HCT116 (cell line): ENCODE data around the gene BSN. TPM values are rescaled to one million over a fixed set of nuclear protein-coding genes. Genes with fewer than 3 reads are reported as not detected.

Experiments used
- ATAC-seq: fragments of 200-7000 bp; cut with Tn5 transposase; 2 replicates; pipeline ENCODE4 v1.9.1; 2020; ENCODE audit warnings: mild to moderate bottlenecking, moderate library complexity
- BruUV-seq: library from RNA; stranded (reverse); fragments of 400-500 nt; replicated peaks from 2 replicates; lab custom pipeline; 2021; lab: Mats Ljungman, UMichigan
- CTCF ChIA-PET: fragments of 300-600 bp; sonication (Branson Sonifier 250); formaldehyde crosslinking; loops from one replicate; lab custom pipeline; 2021; ENCODE audit warnings: antibody characterized with exemption; lab: Charles Lee
- POLR2A ChIA-PET: fragments of 300-600, 350-600 bp; sonication (Branson Sonifier 250); formaldehyde crosslinking; loops from one replicate; lab custom pipeline; 2021; ENCODE audit warnings: antibody characterized with exemption; lab: Charles Lee
- RAD21 ChIA-PET, 2 experiments: fragments of 300-600 bp; sonication (Branson Sonifier 250); formaldehyde crosslinking; loops; one replicate each; lab custom pipeline; 2023; ENCODE audit warnings: low total read pairs in 2 of 2; ENCODE audit not compliant: uncharacterized antibody in 2 of 2, unreplicated experiment in 2 of 2, low non-redundant PET in 1 of 2; lab: Charles Lee
- DNase-seq: peaks from one replicate; pipeline ENCODE4 v3.0.0-alpha.2; 2010; ENCODE audit warnings: low read depth, low spot score
- H2AFZ ChIP-seq: fragments of 200-600 bp; shearing (Covaris generic), sonication (generic); 2 replicates; pipeline ENCODE4 v1.6.1; 2017; ENCODE audit warnings: low read depth, mixed run types, mixed read lengths, antibody characterized with exemption, low read length; ENCODE audit not compliant: poor library complexity, severe bottlenecking
- H3K27ac ChIP-seq: 2 replicates; pipeline ENCODE4 v1.5.1; 2012; ENCODE audit warnings: low read depth, low read length
- H3K27me3 ChIP-seq: fragments of 200-600 bp; sonication (generic); 2 replicates; pipeline ENCODE4 v1.6.1; 2016; ENCODE audit warnings: mixed run types, low read length, mixed read lengths; ENCODE audit not compliant: insufficient read depth
- H3K36me3 ChIP-seq, 2 experiments: fragments of 200-500 bp in 1 of 2; fragments of 200-600 bp in 1 of 2; sonication (Bioruptor generic) in 1 of 2; sonication (generic) in 1 of 2; 2 replicates each; pipeline versions ENCODE4 v1.5.1 to v1.6.1; 2014 to 2016; ENCODE audit warnings: low read length in 2 of 2, inconsistent platforms in 1 of 2, mixed read lengths in 1 of 2, mixed run types in 1 of 2; ENCODE audit not compliant: insufficient read depth in 2 of 2, control insufficient read depth in 1 of 2
- H3K4me1 ChIP-seq, 2 experiments: fragments of 200-600 bp in 1 of 2; sonication (generic) in 1 of 2; 2 replicates each; pipeline versions ENCODE4 v1.5.1 to v1.6.1; 2012 to 2017; ENCODE audit warnings: low read length in 2 of 2, inconsistent platforms in 1 of 2, mild to moderate bottlenecking in 1 of 2, mixed read lengths in 1 of 2, mixed run types in 1 of 2, moderate library complexity in 1 of 2; ENCODE audit not compliant: insufficient read depth in 2 of 2, control insufficient read depth in 1 of 2
- H3K4me2 ChIP-seq: fragments of 200-600 bp; sonication (generic); 2 replicates; pipeline ENCODE4 v1.6.1; 2017; ENCODE audit warnings: mixed run types, low read length, mixed read lengths
- H3K4me3 ChIP-seq, 2 experiments: fragments of 200-600 bp in 1 of 2; sonication (generic) in 1 of 2; replicated peaks in 1 of 2; 2 replicates each; pipeline ENCODE4 v1.5.1; 2011 to 2016; ENCODE audit warnings: low read length in 2 of 2, control low read depth in 1 of 2, low read depth in 1 of 2, mild to moderate bottlenecking in 1 of 2, mixed read lengths in 1 of 2, mixed run types in 1 of 2
- H3K79me2 ChIP-seq: fragments of 200-600 bp; sonication (generic); 2 replicates; pipeline ENCODE4 v1.6.1; 2017; ENCODE audit warnings: mild to moderate bottlenecking, mixed run types, low read length, moderate library complexity, mixed read lengths; ENCODE audit not compliant: insufficient read depth
- H3K9ac ChIP-seq: fragments of 200-600 bp; sonication (generic); 2 replicates; pipeline ENCODE4 v1.6.1; 2016; ENCODE audit warnings: low read length, mixed read lengths
- H3K9me2 ChIP-seq: fragments of 200-600 bp; sonication (generic), shearing (Covaris generic); 2 replicates; pipeline ENCODE4 v1.6.1; 2017; ENCODE audit warnings: mixed run types, mild to moderate bottlenecking, moderate library complexity; ENCODE audit not compliant: insufficient read depth
- H3K9me3 ChIP-seq, 2 experiments: fragments of 200-500 bp in 1 of 2; fragments of 200-600 bp in 1 of 2; sonication (Bioruptor generic) in 1 of 2; sonication (generic) in 1 of 2; 2 replicates each; pipeline ENCODE4 v1.6.1; 2014 to 2017; ENCODE audit warnings: low read length in 2 of 2, mixed read lengths in 2 of 2, inconsistent platforms in 1 of 2, low read depth in 1 of 2, mild to moderate bottlenecking in 1 of 2, mixed run types in 1 of 2, moderate library complexity in 1 of 2; ENCODE audit not compliant: control insufficient read depth in 1 of 2, insufficient read depth in 1 of 2
- H4K20me1 ChIP-seq: fragments of 200-600 bp; sonication (generic), shearing (Covaris generic); 2 replicates; pipeline ENCODE4 v1.6.1; 2017; ENCODE audit warnings: mixed run types, mild to moderate bottlenecking, moderate library complexity; ENCODE audit not compliant: insufficient read depth
- ATF3 ChIP-seq: IDR thresholded peaks from 2 replicates; pipeline ENCODE4 v1.6.1; 2012
- CEBPB ChIP-seq: IDR thresholded peaks from 2 replicates; pipeline ENCODE4 v1.6.1; 2012; ENCODE audit warnings: low read depth
- EGR1 ChIP-seq: IDR thresholded peaks from 2 replicates; pipeline ENCODE4 v1.6.1; 2012; ENCODE audit warnings: low read depth
- ELF1 ChIP-seq: IDR thresholded peaks from 2 replicates; pipeline ENCODE4 v1.6.1; 2012; ENCODE audit warnings: low read depth, borderline replicate concordance
- EZH2 ChIP-seq: fragments of 200-600 bp; sonication (generic); IDR thresholded peaks from 2 replicates; pipeline ENCODE4 v1.6.1; 2017; ENCODE audit warnings: antibody characterized with exemption, mixed run types
- EZH2phosphoT487 ChIP-seq: fragments of 200-600 bp; IDR thresholded peaks from 2 replicates; pipeline ENCODE4 v1.6.1; 2018; ENCODE audit warnings: antibody characterized with exemption, borderline replicate concordance
- JUND ChIP-seq: IDR thresholded peaks from 2 replicates; pipeline ENCODE4 v1.6.1; 2012
- MAX ChIP-seq: IDR thresholded peaks from 2 replicates; pipeline ENCODE4 v1.6.1; 2012
- POLR2A ChIP-seq: IDR thresholded peaks from 2 replicates; pipeline ENCODE4 v1.7.0; 2011; ENCODE audit warnings: borderline replicate concordance; ENCODE audit not compliant: insufficient read depth, insufficient read length; ENCODE audit errors: extremely low read depth
- POLR2AphosphoS5 ChIP-seq: IDR thresholded peaks from 2 replicates; pipeline ENCODE4 v1.6.1; 2011; ENCODE audit warnings: mild to moderate bottlenecking, low read depth, low read length, moderate library complexity
- REST ChIP-seq: IDR thresholded peaks from 2 replicates; pipeline ENCODE4 v1.6.1; 2012; ENCODE audit warnings: low read depth
- SP1 ChIP-seq: IDR thresholded peaks from 2 replicates; pipeline ENCODE4 v1.6.1; 2012; ENCODE audit warnings: low read depth
- SRF ChIP-seq: IDR thresholded peaks from 2 replicates; pipeline ENCODE4 v1.6.1; 2012; ENCODE audit warnings: low read depth
- TCF7L2 ChIP-seq: IDR thresholded peaks from 2 replicates; pipeline ENCODE4 v1.7.0; 2011; ENCODE audit warnings: borderline replicate concordance, inconsistent platforms; ENCODE audit not compliant: insufficient read depth, insufficient read length; ENCODE audit errors: extremely low read depth
- YY1 ChIP-seq: IDR thresholded peaks from 2 replicates; pipeline ENCODE4 v1.6.1; 2011; ENCODE audit warnings: low read length, low read depth, moderate library complexity, mild to moderate bottlenecking; ENCODE audit not compliant: insufficient replicate concordance; ENCODE audit errors: extremely low read depth
- ZBTB33 ChIP-seq: IDR thresholded peaks from 2 replicates; pipeline ENCODE4 v1.6.1; 2011; ENCODE audit warnings: mild to moderate bottlenecking, low read length, moderate library complexity; ENCODE audit not compliant: insufficient replicate concordance; ENCODE audit errors: extremely low read depth
- ZFX ChIP-seq: fragments of 450-650 bp; IDR thresholded peaks from 2 replicates; pipeline ENCODE4 v1.6.1; 2017
- ZNF274 ChIP-seq: fragments of 200-500 bp; sonication (Bioruptor generic); IDR thresholded peaks from 2 replicates; pipeline ENCODE4 v1.6.1; 2014; ENCODE audit warnings: mild to moderate bottlenecking, low read depth, low read length, inconsistent platforms
- intact Hi-C: fragments of 100-400 bp; cut with micrococcal nuclease; formaldehyde crosslinking; loops from 2 replicates; pipeline ENCODE4 v1.10.0; 2022
- total RNA-seq: library from RNA; stranded (reverse); gene quantifications from one replicate; pipeline ENCODE4 v1.2.1, GENCODE V29; 2021; ENCODE audit not compliant: unreplicated experiment

The BSN gene
- total RNA-seq, 1 experiment from 2014 or later: 1.5 TPM

- intact Hi-C loops: no loop called here
- TF ChIP-seq JUND (no peak), ZFX (no peak), POLR2AphosphoS5 (no peak), ZBTB33 (no peak), SRF (no peak), CEBPB (no peak), EGR1 (no peak), ZNF274 (no peak), EZH2phosphoT487 (no peak), EZH2 (no peak), YY1 (no peak), MAX (no peak), POLR2A (no peak), REST (no peak), ATF3 (no peak), ELF1 (no peak), SP1 (no peak), TCF7L2 (no peak)
- TF ChIP-seq, all 23 proteins: peak for 0
- POLR2A ChIA-PET: no interaction called here
Observed at GRCh38 chr3:49591615-49592014, 37.3 kb downstream of the BSN start.

More at GRCh38 chr3:49591615-49592014, 37.3 kb downstream of the BSN start:
- Histone ChIP-seq H3K27ac (no peak overlapping the region), H2AFZ (no peak overlapping the region), H3K36me3 (no peaks in the 10 kb centered on the region), H3K4me1 (no peaks in the 10 kb centered on the region; a peak in 1 of 4 replicates), H3K9me2 (no peaks in the 10 kb centered on the region), H3K4me3 (no peak overlapping the region), H3K79me2 (no peaks in the 10 kb centered on the region), H4K20me1 (no peaks in the 10 kb centered on the region), H3K27me3 (no peaks in the 10 kb centered on the region), H3K9me3 (no peaks in the 10 kb centered on the region), H3K9ac (no peak overlapping the region), H3K4me2 (no peak overlapping the region)
- RAD21 ChIA-PET: no interaction called here
- DNase-seq: no peak
- no TSS peak for BruUV-seq
- ATAC-seq: no peak
- CTCF ChIA-PET: no interaction called here
